Measurements from ENCODE around the gene CDC45.

- TF ChIP-seq ZNF274 (IDR thresholded peaks at IDR 0.05; ENCODE audit: low read depth, low read length): no peak
- no peak for TF ChIP-seq YY1 (IDR thresholded peaks at IDR 0.05; ENCODE audit: insufficient read depth, insufficient read length)
Observed at GRCh38 chr22:19471572-19471971, 8.1 kb upstream of the CDC45 start.

Data from NT2/D1 (cell line).